Activated CD4-positive, alpha-beta T cell treated with anti-CD3 and anti-CD28 coated beads, Interleukin-2, amount 50 U/mL, for 24 hours (primary cell): Measurements from ENCODE around the gene PLVAP.

Experiments used
- DNase-seq, 2 donors: peaks; one replicate each; pipeline ENCODE4 v3.0.0-alpha.2; 2020; ENCODE audit warnings: low read depth in 1 of 2, low spot score in 1 of 2

The PLVAP gene

DNA sequence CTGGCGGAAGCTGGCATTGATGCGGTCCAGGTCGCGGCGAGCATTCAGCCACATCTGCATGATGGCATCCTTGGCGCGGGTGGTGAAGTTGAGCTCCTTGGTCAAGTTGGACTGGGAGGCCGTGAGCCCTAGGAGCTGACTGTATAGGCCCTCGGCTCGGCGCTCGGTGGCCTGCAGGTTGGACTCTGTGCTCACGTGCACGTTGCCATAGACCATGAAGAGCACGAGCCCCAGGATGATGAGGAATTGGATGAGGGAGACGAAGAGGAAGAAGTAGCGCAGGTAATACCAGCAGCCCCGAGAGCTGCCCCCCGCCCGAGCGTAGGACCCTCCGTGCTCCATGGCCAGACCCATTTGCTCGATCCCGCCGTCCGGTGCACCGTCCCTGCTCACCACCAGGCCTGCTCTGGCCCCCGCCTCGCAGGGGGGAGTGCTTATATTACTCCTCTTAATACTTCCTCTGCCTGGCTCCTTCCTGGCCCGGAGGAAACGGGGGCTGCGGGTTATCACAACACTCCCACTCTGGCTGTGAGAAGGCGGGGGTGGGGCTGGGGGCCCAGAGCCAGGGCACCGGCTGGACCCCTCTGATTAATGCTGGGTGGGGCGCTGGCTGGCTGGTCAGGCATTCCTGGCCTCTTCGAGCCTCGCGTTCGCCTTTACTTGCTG, at the start of gene PLVAP:
Gene PLVAP, minus strand, starts transcription at position 408 of the 666 bp plus-strand sequence. Its CDS starts 54 bp downstream, at position 354.
- DNase-seq = no peak

GRCh38 chr19:17424743-17425365, 47.7 kb upstream of the PLVAP start:
- DNase-seq = no peak

- no peak for DNase-seq
Measured at GRCh38 chr19:17423429-17424208, 46.5 kb upstream of the PLVAP start.

DNA sequence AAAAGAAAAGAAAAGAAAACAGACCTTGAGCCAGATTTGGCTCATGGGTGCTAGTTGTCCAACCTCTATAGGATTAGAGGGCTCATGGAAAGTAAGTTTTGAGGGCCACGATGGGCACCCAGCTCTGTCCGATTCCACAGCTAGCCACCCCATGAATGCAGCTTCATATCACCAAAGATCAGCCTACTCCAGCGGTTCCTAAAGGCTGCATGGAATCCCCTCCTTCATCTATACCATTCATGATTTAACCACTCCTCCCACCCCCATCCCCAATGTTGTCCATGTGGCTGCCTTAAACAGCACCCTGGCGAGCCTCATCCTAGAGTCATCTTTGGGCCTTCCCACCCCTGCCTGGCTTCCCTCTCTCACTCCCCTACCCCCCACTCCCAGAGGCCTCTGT, 44.8 kb upstream of the PLVAP start:
- no peak for DNase-seq

GRCh38 chr19:17420475-17420924, 43.4 kb upstream of the PLVAP start:
- DNase-seq = peak in 1 of 2 donors; percentile 4

DNA sequence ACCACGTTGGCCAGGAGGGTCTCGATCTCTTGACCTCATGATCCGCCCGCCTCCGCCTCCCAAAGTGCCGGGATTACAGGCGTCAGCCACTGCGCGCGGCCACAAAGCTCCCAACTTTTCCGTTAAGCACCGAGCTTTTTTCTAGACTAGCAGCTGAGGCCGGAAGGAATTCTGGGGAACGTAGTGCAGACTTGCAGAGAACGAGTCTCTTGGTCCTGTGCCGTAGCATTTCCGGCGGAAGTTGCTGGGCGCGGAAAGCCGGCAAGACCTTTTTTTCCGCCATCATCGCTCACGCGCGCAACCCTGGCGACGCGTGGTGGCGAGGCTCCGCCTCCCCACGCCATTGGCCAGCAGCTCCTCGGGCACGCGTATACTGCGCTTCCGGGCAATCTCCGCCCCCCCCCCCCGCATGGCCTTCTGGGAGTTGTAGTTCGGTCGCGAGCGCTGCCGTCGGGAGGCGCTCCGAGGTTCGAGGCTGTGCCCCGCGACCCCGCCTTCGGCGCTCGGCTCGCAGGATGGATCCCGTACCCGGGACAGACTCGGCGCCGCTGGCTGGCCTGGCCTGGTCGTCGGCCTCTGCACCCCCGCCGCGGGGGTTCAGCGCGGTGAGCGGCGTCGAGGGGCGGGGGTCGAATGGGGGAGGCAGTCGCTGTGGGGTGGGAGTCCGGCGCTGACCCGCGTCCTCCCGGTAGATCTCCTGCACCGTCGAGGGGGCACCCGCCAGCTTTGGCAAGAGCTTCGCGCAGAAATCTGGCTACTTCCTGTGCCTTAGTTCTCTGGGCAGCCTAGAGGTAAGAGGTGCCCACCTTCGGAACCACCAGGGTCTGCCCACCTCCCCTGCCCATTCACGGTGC, 42.7 kb upstream of the PLVAP start, which contains the start of gene MVB12A:
Gene MVB12A, plus strand, starts transcription at position 427 of the 854 bp plus-strand sequence. Its CDS starts 89 bp downstream, at position 516.
- peak; percentile 86 to 95 for DNase-seq

DNA sequence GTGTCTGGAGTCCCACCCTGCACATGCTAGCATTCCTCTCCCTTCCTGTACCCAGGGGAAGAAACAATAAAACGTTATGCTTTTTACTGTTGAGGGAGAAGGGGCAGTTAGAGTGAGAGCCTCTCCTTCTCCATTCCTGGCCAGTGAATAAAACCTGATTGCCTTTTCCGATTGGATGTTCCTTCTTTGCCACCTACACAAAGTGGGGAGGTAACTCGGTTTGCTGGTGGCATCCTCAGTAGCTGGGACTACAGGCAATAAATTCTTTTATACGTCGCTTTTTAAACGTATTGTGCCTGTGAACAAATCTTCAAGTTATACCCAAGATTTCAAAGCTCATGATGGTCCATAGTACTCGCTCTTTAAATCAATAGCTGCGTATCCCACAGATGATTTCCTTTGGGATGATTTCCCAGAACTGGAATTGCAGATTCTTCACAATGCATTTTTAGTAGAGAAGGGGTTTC, 42.0 kb upstream of the PLVAP start:
- no peak for DNase-seq

- DNase-seq = no peak
Measured at GRCh38 chr19:17418710-17419109, 41.6 kb upstream of the PLVAP start.

GRCh38 chr19:17415121-17415520, 38.0 kb upstream of the PLVAP start:
- no peak for DNase-seq

GRCh38 chr19:17414097-17414496, 37.0 kb upstream of the PLVAP start:
- no peak for DNase-seq

DNA sequence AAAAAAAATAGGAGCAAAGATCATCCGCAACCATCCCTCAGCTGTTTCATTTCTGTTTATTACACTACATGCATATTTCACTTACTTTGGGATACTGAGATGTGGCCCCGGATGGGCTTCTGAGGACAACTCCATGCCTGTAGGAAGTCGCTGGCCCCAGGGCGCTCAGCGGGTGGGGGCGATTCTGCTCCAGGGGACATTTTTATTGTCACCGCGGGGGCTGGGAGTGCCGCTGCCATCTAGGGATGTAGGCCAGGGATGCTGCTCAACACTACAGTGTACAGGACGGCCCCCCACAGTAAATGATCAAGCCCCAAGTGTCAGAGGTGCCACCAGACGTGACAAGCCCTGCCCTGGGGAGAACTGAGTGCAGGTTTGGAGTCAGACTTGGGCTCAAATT, 34.7 kb upstream of the PLVAP start:
- DNase-seq = no peak

- DNase-seq = no peak
Measured at GRCh38 chr19:17409990-17410389, 32.8 kb upstream of the PLVAP start.

GRCh38 chr19:17406887-17407196, 29.7 kb upstream of the PLVAP start:
- DNase-seq = no peak

DNA sequence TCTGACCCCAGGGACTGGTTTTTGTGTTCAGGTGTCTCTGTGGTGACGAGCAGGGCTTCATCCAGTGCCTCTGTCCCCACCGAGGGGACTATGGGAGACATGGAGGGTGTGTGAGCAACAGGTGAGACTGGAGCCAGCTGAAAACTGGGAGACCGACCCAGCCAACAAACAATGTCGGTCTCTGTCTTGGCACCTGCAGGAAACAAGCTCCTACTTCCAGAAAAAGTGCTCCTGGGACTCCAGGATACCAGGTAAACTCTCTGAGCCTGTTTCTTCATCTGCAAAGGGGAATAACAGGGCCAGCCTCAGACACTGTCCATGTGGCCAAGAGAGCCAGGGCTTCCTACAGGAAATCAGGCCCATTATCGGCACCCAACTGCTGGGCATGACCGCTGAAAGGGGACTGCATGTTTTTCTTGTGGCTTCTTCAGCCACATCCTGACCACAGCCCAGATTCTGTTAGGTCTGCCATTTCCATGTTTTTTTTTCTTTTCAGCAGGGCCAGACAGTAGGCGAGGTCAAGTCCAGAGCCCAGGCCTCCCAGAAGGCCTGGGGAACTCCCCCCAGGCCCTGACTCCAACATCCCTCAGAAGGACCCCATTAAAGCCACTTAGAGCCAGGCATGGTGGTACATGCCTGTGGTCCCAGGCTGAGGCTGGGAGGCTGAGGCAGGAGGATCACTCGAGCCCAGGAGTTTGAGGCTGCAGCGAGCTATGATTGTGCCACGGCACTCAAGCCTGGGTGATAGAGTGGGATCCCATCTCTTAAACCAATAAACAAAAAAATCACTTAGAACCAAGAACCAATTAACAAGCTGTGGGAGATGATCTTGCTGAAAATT, 29.1 kb upstream of the PLVAP start:
- no peak for DNase-seq

GRCh38 chr19:17405250-17406045, 28.3 kb upstream of the PLVAP start, which contains the start of gene BST2:
Gene BST2 (minus strand): TSS chr19:17405630. CDS start chr19:17405575, 55 bp downstream.
- peak in 1 of 2 donors; percentile 52 for DNase-seq

DNA sequence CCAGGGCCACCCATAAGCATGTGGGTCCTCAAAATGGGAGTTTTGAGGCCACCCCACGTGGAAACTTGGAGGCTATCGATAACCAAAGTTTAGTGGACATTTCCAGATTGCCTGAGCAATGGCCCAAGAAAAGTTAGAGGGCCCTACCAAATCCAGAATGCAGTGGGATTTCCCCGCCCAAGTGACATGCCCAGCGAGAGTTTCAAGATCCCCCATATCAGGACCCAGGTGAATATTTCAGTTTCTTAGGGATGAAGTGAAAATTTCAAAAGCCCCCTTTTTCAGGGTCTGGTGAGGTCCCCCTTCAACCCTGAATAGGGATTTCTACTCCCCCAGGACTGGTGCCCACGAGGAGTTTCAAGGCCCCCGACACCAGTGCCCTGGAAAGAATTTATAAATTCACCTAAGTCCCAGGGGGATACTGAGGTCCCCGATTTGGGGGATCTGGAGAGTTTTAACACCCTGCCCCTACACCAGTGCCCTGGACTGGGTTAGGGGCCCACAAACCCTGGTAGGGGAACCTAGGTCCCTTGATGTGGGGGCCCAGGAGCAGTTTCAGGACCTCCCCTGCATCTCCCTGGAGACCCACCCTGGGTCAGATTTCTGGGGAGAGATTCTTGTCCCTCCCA, 27.6 kb upstream of the PLVAP start:
- DNase-seq = no peak

GRCh38 chr19:17404015-17404414, 26.9 kb upstream of the PLVAP start:
- DNase-seq = no peak

GRCh38 chr19:17402982-17403855, 26.1 kb upstream of the PLVAP start:
- DNase-seq = peak in 1 of 2 donors; percentile 43
